ENCODE results near the gene POLR3A.
"Not testable (repeated sequence)": the region's sequence is repeated elsewhere in the genome, so short reads cannot be mapped to it uniquely, and the experiment has no call there.

The POLR3A gene

GRCh38 chr10:78066012-78066411 lies 36.7 kb upstream of the POLR3A start:
- Histone ChIP-seq H3K27me3 (ENCODE audit: insufficient read depth, low read length) (no peaks in the 10 kb centered on the region), H3K36me3 (ENCODE audit: insufficient read depth, low read length) (no peaks in the 10 kb centered on the region), H3K4me1 (ENCODE audit: insufficient read depth, low read length) (0 out of 2 replicates have a peak, but pooled peaks cover 2% of the 10 kb centered on the region), H3K4me3 (ENCODE audit: low read length) (no peak overlapping the region), H3K9me3 (ENCODE audit: insufficient read depth, low read depth, low read length) (no peaks in the 10 kb centered on the region), H3K9ac (ENCODE audit: low read depth, low read length) (no peak overlapping the region), H3K27ac (ENCODE audit: low read depth, low read length) (no peak overlapping the region)
- WGBS: 84% methylated on average over 5 of the region's 5 CpGs

- Histone ChIP-seq H3K9me3 (ENCODE audit: insufficient read depth, low read depth, low read length) (no peaks in the 10 kb centered on the region), H3K36me3 (ENCODE audit: insufficient read depth, low read length) (no peaks in the 10 kb centered on the region), H3K27me3 (ENCODE audit: insufficient read depth, low read length) (no peaks in the 10 kb centered on the region), H3K9ac (ENCODE audit: low read depth, low read length) (no peak overlapping the region), H3K27ac (ENCODE audit: low read depth, low read length) (no peak overlapping the region), H3K4me3 (ENCODE audit: low read length) (no peak overlapping the region), H3K4me1 (ENCODE audit: insufficient read depth, low read length) (0 out of 2 replicates have a peak, but pooled peaks cover 2% of the 10 kb centered on the region)
- WGBS: 82% methylated on average over 2 of the region's 2 CpGs
Measured at GRCh38 chr10:78065611-78066010, 36.3 kb upstream of the POLR3A start.

GRCh38 chr10:78064919-78065318 lies 35.6 kb upstream of the POLR3A start:
- not testable (repeated sequence) for H3K36me3 ChIP-seq (ENCODE audit: insufficient read depth, low read length); H3K9me3 ChIP-seq (ENCODE audit: insufficient read depth, low read depth, low read length); H3K27me3 ChIP-seq (ENCODE audit: insufficient read depth, low read length); H3K27ac ChIP-seq (ENCODE audit: low read depth, low read length); H3K4me3 ChIP-seq (ENCODE audit: low read length); H3K9ac ChIP-seq (ENCODE audit: low read depth, low read length); H3K4me1 ChIP-seq (ENCODE audit: insufficient read depth, low read length)
- no CpG with 5 or more reads among the region's 2 CpGs for WGBS

- H3K9me3 ChIP-seq (ENCODE audit: insufficient read depth, low read depth, low read length): no peaks in the 10 kb centered on the region
- H3K9ac ChIP-seq (ENCODE audit: low read depth, low read length): no peak overlapping the region
- H3K27ac ChIP-seq (ENCODE audit: low read depth, low read length): no peak overlapping the region
- no peaks in the 10 kb centered on the region for H3K36me3 ChIP-seq (ENCODE audit: insufficient read depth, low read length)
- no peaks in the 10 kb centered on the region for H3K27me3 ChIP-seq (ENCODE audit: insufficient read depth, low read length)
- 0 out of 2 replicates have a peak, but pooled peaks cover 2% of the 10 kb centered on the region for H3K4me1 ChIP-seq (ENCODE audit: insufficient read depth, low read length)
- no peak overlapping the region for H3K4me3 ChIP-seq (ENCODE audit: low read length)
- WGBS: 92% methylated on average over 1 of the region's 2 CpGs
Measured at GRCh38 chr10:78063236-78063635, 33.9 kb upstream of the POLR3A start.

- Histone ChIP-seq H3K27ac (ENCODE audit: low read depth, low read length) (no peak overlapping the region), H3K4me1 (ENCODE audit: insufficient read depth, low read length) (0 out of 2 replicates have a peak, but pooled peaks cover 2% of the 10 kb centered on the region), H3K9me3 (ENCODE audit: insufficient read depth, low read depth, low read length) (no peaks in the 10 kb centered on the region), H3K9ac (ENCODE audit: low read depth, low read length) (no peak overlapping the region), H3K27me3 (ENCODE audit: insufficient read depth, low read length) (no peaks in the 10 kb centered on the region), H3K4me3 (ENCODE audit: low read length) (no peak overlapping the region), H3K36me3 (ENCODE audit: insufficient read depth, low read length) (no peaks in the 10 kb centered on the region)
- 99% methylated on average over 4 of the region's 5 CpGs for WGBS
Measured at GRCh38 chr10:78062296-78062695, 33.0 kb upstream of the POLR3A start.

GRCh38 chr10:78059906-78060702 lies 30.8 kb upstream of the POLR3A start:
- no peaks in the 10 kb centered on the region for H3K4me1 ChIP-seq (ENCODE audit: insufficient read depth, low read length)
- no peaks in the 10 kb centered on the region for H3K36me3 ChIP-seq (ENCODE audit: insufficient read depth, low read length)
- WGBS: 94% methylated on average over 12 of the region's 12 CpGs
- H3K9me3 ChIP-seq (ENCODE audit: insufficient read depth, low read depth, low read length): no peaks in the 10 kb centered on the region
- H3K27ac ChIP-seq (ENCODE audit: low read depth, low read length): no peak overlapping the region
- H3K9ac ChIP-seq (ENCODE audit: low read depth, low read length): no peak overlapping the region
- H3K4me3 ChIP-seq (ENCODE audit: low read length): no peak overlapping the region
- no peaks in the 10 kb centered on the region for H3K27me3 ChIP-seq (ENCODE audit: insufficient read depth, low read length)

GRCh38 chr10:78058562-78058961 lies 29.2 kb upstream of the POLR3A start:
- Histone ChIP-seq H3K36me3 (ENCODE audit: insufficient read depth, low read length) (no peaks in the 10 kb centered on the region), H3K4me3 (ENCODE audit: low read length) (no peak overlapping the region), H3K27me3 (ENCODE audit: insufficient read depth, low read length) (no peaks in the 10 kb centered on the region), H3K4me1 (ENCODE audit: insufficient read depth, low read length) (no peaks in the 10 kb centered on the region), H3K27ac (ENCODE audit: low read depth, low read length) (no peak overlapping the region), H3K9ac (ENCODE audit: low read depth, low read length) (no peak overlapping the region), H3K9me3 (ENCODE audit: insufficient read depth, low read depth, low read length) (no peaks in the 10 kb centered on the region)
- WGBS: 89% methylated on average over 4 of the region's 5 CpGs

- H3K4me1 ChIP-seq (ENCODE audit: insufficient read depth, low read length): no peaks in the 10 kb centered on the region
- no peak overlapping the region for H3K27ac ChIP-seq (ENCODE audit: low read depth, low read length)
- H3K4me3 ChIP-seq (ENCODE audit: low read length): no peak overlapping the region
- H3K36me3 ChIP-seq (ENCODE audit: insufficient read depth, low read length): no peaks in the 10 kb centered on the region
- whole genome bisulfite sequencing: 90% methylated on average over 6 of the region's 7 CpGs
- H3K9ac ChIP-seq (ENCODE audit: low read depth, low read length): no peak overlapping the region
- no peaks in the 10 kb centered on the region for H3K27me3 ChIP-seq (ENCODE audit: insufficient read depth, low read length)
- no peaks in the 10 kb centered on the region for H3K9me3 ChIP-seq (ENCODE audit: insufficient read depth, low read depth, low read length)
Measured at GRCh38 chr10:78053211-78053868, 24.0 kb upstream of the POLR3A start.

GRCh38 chr10:78049851-78050250 lies 20.5 kb upstream of the POLR3A start:
- H3K9ac ChIP-seq (ENCODE audit: low read depth, low read length): no peak overlapping the region
- WGBS: 92% methylated on average over 1 of the region's 1 CpG
- H3K4me1 ChIP-seq (ENCODE audit: insufficient read depth, low read length): no peaks in the 10 kb centered on the region; the same call in 1 of the 2 replicates
- H3K27ac ChIP-seq (ENCODE audit: low read depth, low read length): no peak overlapping the region
- H3K36me3 ChIP-seq (ENCODE audit: insufficient read depth, low read length): no peaks in the 10 kb centered on the region
- no peaks in the 10 kb centered on the region for H3K27me3 ChIP-seq (ENCODE audit: insufficient read depth, low read length)
- H3K4me3 ChIP-seq (ENCODE audit: low read length): no peak overlapping the region
- H3K9me3 ChIP-seq (ENCODE audit: insufficient read depth, low read depth, low read length): no peaks in the 10 kb centered on the region

- Histone ChIP-seq H3K9me3 (ENCODE audit: insufficient read depth, low read depth, low read length) (no peaks in the 10 kb centered on the region), H3K4me1 (ENCODE audit: insufficient read depth, low read length) (peaks cover 4% of the 10 kb centered on the region; the same call in 1 of the 2 replicates), H3K27ac (ENCODE audit: low read depth, low read length) (no peak overlapping the region), H3K4me3 (ENCODE audit: low read length) (no peak overlapping the region), H3K9ac (ENCODE audit: low read depth, low read length) (no peak overlapping the region), H3K36me3 (ENCODE audit: insufficient read depth, low read length) (peaks cover 4% of the 10 kb centered on the region), H3K27me3 (ENCODE audit: insufficient read depth, low read length) (no peaks in the 10 kb centered on the region)
- WGBS: 41% methylated on average over 13 of the region's 13 CpGs
Measured at GRCh38 chr10:78047314-78047891, 18.1 kb upstream of the POLR3A start.

GRCh38 chr10:78046711-78047269 lies 17.5 kb upstream of the POLR3A start:
- Histone ChIP-seq H3K27ac (ENCODE audit: low read depth, low read length) (no peak overlapping the region), H3K4me1 (ENCODE audit: insufficient read depth, low read length) (peaks cover 4% of the 10 kb centered on the region; the same call in 1 of the 2 replicates)
- WGBS: 75% methylated on average over 10 of the region's 10 CpGs

More at GRCh38 chr10:78046711-78047269, 17.5 kb upstream of the POLR3A start:
- no peaks in the 10 kb centered on the region for H3K9me3 ChIP-seq (ENCODE audit: insufficient read depth, low read depth, low read length)
- H3K9ac ChIP-seq (ENCODE audit: low read depth, low read length): no peak overlapping the region
- H3K4me3 ChIP-seq (ENCODE audit: low read length): no peak overlapping the region
- peaks cover 10% of the 10 kb centered on the region for H3K36me3 ChIP-seq (ENCODE audit: insufficient read depth, low read length)
- no peaks in the 10 kb centered on the region for H3K27me3 ChIP-seq (ENCODE audit: insufficient read depth, low read length)

Data from HUES64 (cell line).